Small intestine (tissue), 7 donors: ENCODE data around the gene C14orf93. TPM values are rescaled to one million over a fixed set of nuclear protein-coding genes. Genes with fewer than 3 reads are reported as not detected.

ENCODE experiments used
- DNase-seq, 2 donors: peaks; one replicate each; pipeline versions ENCODE4 v3.0.0 to v3.0.0-alpha.2; 2013
- FAIRE-seq: peaks from 2 replicates; lab custom pipeline; 2012; peaks lifted over from hg19 to GRCh38; lab: Jason Lieb, UNC
- H3K27ac ChIP-seq, 3 donors: one replicate each; pipeline ENCODE4 v1.5.1; 2013; ENCODE audit warnings: low read length in 2 of 3, mild to moderate bottlenecking in 2 of 3, control low read depth in 1 of 3, inconsistent platforms in 1 of 3, low read depth in 1 of 3, moderate library complexity in 1 of 3
- H3K27me3 ChIP-seq, 3 donors: one replicate each; pipeline ENCODE4 v1.6.1; 2013; ENCODE audit warnings: low read length in 3 of 3, inconsistent platforms in 1 of 3; ENCODE audit not compliant: control insufficient read depth in 3 of 3, insufficient read depth in 3 of 3
- H3K36me3 ChIP-seq, 3 donors: one replicate each; pipeline ENCODE4 v1.6.1; 2013; ENCODE audit warnings: low read length in 3 of 3, inconsistent platforms in 1 of 3, low read depth in 1 of 3, mild to moderate bottlenecking in 1 of 3, moderate library complexity in 1 of 3; ENCODE audit not compliant: control insufficient read depth in 3 of 3, insufficient read depth in 2 of 3
- H3K4me1 ChIP-seq, 3 donors: one replicate each; pipeline ENCODE4 v1.6.1; 2013; ENCODE audit warnings: low read length in 2 of 3, inconsistent platforms in 1 of 3, low read depth in 1 of 3, mild to moderate bottlenecking in 1 of 3, moderate library complexity in 1 of 3; ENCODE audit not compliant: control insufficient read depth in 3 of 3, insufficient read depth in 2 of 3
- H3K4me3 ChIP-seq, 3 donors: one replicate each; pipeline ENCODE4 v1.5.1; 2013; ENCODE audit warnings: low read length in 3 of 3, control low read depth in 1 of 3, inconsistent platforms in 1 of 3, low read depth in 1 of 3, mild to moderate bottlenecking in 1 of 3, moderate library complexity in 1 of 3
- H3K9me3 ChIP-seq, 2 donors: one replicate each; pipeline ENCODE4 v1.6.1; 2013; ENCODE audit warnings: low read depth in 1 of 2, low read length in 1 of 2; ENCODE audit not compliant: control insufficient read depth in 2 of 2, insufficient read depth in 1 of 2
- WGBS, 3 donors: extraction: QIAGEN DNeasy Blood & Tissue Kit; methylation state at CpG; one replicate each; pipeline ENCODE4 v1.1.7; 2013; 5-methylcytosine and 5-hydroxymethylcytosine counted together
- polyA plus RNA-seq, 4 donors: library from polyadenylated mRNA; stranded (reverse) in 3 of 4; unstranded in 1 of 4; fragments of 200-250 nt in 3 of 4; fragments of 120-200 nt in 1 of 4; gene quantifications; one replicate each; pipeline versions ENCODE4 v1.2.1 to v1.2.3, GENCODE V29; 2013
- donor health status: healthy with polysubstance abuse.
- donor health status: control.
- donor health status: control.
- donor health status: Bipolar disorder and iron deficiency.
- donor health status: healthy.

The C14orf93 gene
- polyA plus RNA-seq, 4 donors: 4.9 to 17.0 (median 7.9) TPM

DNA sequence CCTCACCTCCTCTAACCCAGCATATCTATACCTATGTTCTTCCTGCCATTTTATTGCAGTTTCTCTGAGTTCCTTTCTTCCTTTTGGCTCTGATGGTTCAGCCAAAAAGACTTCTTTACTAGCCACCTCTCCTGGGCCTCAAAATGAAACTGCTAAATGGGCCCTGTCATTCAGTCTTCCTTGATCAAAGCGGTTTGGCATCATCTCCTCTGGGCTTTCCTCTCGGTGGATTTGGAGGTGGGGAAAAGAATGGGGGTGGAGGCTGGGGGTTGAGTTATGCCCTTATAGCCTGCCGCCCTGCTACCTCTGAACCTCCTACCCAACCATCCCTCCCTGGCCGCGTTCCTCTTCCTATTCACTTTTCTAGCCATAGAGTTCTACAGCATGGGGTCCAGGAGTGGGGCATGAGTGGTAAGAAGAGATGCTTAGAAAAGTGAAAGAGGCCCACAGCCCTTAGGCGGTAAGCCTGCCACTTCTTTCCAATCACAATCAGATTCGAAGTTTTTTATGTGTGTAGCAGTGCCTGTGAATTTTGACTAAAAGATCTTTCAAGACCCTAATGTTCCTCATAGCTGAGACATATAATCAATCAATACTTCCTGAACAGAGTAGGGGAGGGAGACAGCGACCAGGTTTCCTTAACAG, 30.1 kb downstream of the C14orf93 start:
- Histone ChIP-seq H3K4me3 (peak overlapping the region in 1 of 3 donors; percentile 71), H3K36me3 (peaks cover 0 to 24% (median 0%) of the 10 kb centered on the region in 3 donors), H3K27me3 (peaks cover 0 to 14% (median 0%) of the 10 kb centered on the region in 3 donors), H3K9me3 (no peaks in the 10 kb centered on the region), H3K27ac (peak overlapping the region in 2 of 3 donors; percentile 29 to 95), H3K4me1 (peaks cover 10 to 57% (median 14%) of the 10 kb centered on the region in 3 donors)
- WGBS, 3 donors: 68 to 78% (median 77%) methylated on average over 8 of the region's 8 CpGs
- DNase-seq (peak in 1 of 2 donors; percentile 20), FAIRE-seq (no peak)

DNA sequence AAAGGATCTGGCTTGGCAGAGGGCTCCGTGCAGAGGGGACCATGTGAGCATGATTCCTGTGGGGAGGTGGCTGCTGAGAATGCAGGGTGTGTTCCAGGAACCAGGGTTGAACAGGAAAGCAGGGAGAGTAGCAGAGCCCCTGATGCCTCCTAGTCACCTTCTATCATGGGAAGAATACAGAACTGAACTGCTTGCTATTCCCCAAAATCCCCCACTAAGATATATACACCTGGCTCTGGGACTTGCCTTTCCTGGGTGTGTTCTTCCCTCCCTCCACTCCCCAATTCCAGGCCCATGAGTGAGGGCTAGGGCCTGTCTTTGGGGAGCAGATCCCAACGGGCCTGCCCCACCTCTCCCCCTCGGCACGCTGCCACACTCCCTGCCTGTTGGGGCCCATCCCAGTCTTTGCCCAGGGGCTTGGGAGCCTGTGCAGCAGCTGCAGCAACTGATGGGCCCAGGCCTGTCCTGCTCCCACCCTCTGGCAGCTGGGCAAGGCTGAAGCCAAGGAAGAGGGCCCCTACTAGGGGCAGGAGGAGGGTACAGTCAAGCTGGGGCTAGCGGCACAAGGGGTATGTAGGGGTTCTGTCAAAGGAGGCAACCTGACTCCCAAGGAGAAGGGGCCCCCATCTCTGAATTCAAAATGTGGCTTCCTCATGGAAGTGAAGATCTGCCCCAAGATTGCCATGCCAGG, 30.8 kb downstream of the C14orf93 start:
- Histone ChIP-seq H3K27ac (peak overlapping the region in 1 of 3 donors; percentile 95), H3K9me3 (no peaks in the 10 kb centered on the region), H3K27me3 (peaks cover 0 to 14% (median 0%) of the 10 kb centered on the region in 3 donors), H3K4me1 (peaks cover 10 to 57% (median 14%) of the 10 kb centered on the region in 3 donors), H3K36me3 (peaks cover 0 to 31% (median 0%) of the 10 kb centered on the region in 3 donors), H3K4me3 (peak overlapping the region in 1 of 3 donors; percentile 71)
- no peak for FAIRE-seq
- peak; percentile 27 to 55 for DNase-seq
- 47 to 57% (median 55%) methylated on average over 5 of the region's 5 CpGs for WGBS, 3 donors

DNA sequence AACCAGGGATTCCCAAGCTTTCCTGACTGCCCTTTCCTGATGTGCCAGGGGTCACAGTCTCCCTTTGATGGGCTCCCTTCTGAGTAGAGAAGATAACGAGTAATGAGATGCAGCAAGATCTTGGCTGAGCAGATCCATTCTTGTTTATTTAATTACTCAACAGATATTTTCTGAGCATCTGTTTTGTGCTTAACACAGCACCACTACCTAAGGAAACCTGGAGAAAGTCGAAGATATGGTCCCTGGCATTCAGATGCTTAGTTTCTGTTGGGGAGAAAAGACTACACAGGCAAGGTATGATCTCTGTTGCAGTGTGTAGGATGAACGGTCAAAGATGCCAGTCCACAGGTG, 31.5 kb downstream of the C14orf93 start:
- Histone ChIP-seq H3K36me3 (peaks cover 0 to 35% (median 0%) of the 10 kb centered on the region in 3 donors), H3K27me3 (peaks cover 0 to 14% (median 0%) of the 10 kb centered on the region in 3 donors), H3K27ac (peak overlapping the region in 2 of 3 donors; percentile 52 to 95), H3K4me1 (peaks cover 10 to 61% (median 14%) of the 10 kb centered on the region in 3 donors), H3K9me3 (no peaks in the 10 kb centered on the region), H3K4me3 (no peak overlapping the region)
- WGBS, 3 donors: 26 to 56% (median 47%) methylated on average over 3 of the region's 3 CpGs
- no peak for DNase-seq
- no peak for FAIRE-seq

DNA sequence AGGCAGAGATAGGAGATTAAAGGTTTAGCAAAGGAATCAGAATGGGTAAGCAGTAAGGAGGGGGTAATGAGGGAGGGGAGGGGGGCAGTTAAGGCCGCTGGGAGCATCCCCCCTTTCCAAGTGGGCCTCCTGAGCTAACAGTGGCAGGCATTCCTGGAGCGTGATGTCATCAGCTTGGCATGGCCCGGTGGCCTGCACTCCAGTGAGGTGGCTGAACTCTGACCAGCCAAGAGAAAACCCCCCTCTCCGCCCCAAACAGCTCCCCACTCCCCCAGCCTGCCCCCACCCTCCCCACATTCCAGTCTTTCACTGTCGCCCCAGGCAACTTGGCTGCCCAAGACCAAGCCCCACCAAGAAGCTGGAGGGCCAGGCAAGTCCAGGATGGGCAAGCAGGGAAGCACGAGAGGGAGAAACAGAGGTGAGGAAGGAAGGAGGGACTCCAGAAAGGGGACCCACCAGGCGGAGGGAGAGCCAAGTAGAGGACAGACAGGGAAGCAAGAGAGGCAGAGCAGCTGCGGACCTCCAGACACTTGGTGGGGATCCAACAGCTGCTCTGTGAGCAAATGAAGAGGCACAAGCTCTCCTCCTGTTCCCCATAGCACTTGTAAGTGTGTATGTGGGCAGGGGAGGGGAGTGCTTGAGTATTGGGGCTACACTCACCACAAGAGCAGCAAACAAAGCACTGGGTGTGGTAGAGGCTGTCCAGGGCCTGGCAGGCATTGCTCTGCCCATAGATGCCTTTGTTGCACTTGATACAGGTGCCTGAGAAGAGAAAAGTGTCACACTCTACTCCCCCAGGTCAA, 32.1 kb downstream of the C14orf93 start:
- no peak for FAIRE-seq

DNA sequence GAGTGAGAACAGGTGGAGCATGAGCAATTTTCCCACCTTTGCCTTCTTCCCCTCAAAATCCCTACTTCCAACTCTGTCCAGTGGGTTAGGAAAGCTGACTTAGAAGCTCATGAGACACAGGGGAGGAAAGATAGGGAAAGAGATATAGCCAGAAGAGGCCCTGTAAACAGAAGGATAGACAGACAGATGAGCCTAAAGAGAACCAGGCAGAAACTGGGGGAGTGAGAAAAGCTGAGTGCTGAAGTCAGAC, 32.6 kb downstream of the C14orf93 start:
- Histone ChIP-seq H3K27ac (peak overlapping the region; percentile 46 to 81 (median 60)), H3K4me1 (peaks cover 10 to 61% (median 14%) of the 10 kb centered on the region in 3 donors), H3K27me3 (peaks cover 0 to 14% (median 0%) of the 10 kb centered on the region in 3 donors), H3K36me3 (peaks cover 0 to 45% (median 0%) of the 10 kb centered on the region in 3 donors), H3K9me3 (no peaks in the 10 kb centered on the region), H3K4me3 (no peak overlapping the region)
- FAIRE-seq (no peak), DNase-seq (no peak)

More for the DNA sequence above, 32.1 kb downstream of the C14orf93 start:
- Histone ChIP-seq H3K36me3 (peaks cover 0 to 41% (median 0%) of the 10 kb centered on the region in 3 donors), H3K27me3 (peaks cover 0 to 14% (median 0%) of the 10 kb centered on the region in 3 donors), H3K4me3 (peak overlapping the region in 1 of 3 donors; percentile 21), H3K4me1 (peaks cover 10 to 61% (median 14%) of the 10 kb centered on the region in 3 donors), H3K9me3 (no peaks in the 10 kb centered on the region), H3K27ac (peak overlapping the region; percentile 52 to 95 (median 60))
- WGBS, 3 donors: 22 to 46% (median 23%) methylated on average over 7 to 8 of the region's 8 CpGs
- DNase-seq: peak; percentile 69 to 93

DNA sequence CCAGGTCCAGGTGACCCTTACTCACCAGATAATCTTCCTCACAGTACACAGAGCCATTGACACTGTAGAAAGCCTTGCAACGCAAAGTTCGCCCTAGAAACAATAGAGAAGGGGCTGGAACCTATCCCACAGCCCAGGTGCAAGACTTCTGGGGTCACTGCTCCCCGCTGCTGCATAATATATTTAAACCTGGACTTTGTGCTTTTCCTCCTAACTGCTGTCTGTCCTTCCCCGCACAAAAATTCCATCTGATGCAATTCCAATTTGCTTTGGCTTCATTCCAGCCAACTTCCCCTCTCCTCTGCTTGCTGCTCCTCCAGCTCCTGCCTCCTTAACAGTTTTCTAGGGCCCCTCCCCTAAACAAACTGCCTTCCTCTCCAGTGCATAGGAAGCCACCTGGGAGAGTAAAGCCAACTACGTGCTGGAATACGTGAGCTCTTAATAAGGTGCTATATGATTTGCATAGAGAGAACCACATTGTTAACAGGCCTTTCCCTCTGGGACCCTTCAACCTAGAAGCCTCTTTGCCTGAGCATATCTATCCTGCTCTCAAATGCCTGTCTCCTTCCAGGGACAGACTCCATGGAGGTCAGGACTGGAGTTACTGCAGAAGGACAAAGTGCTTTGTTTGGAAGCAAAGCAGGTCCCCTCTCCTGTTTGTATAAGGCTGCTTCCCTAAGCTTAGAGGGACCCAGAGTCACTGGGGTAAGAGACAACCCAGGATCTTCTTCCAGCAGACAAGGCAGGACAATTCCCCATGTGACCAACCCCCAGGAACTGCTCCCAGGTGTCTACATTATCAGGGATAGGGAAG, 33.1 kb downstream of the C14orf93 start:
- 9 to 43% (median 16%) methylated on average over 6 of the region's 6 CpGs for WGBS, 3 donors
- FAIRE-seq: no peak

DNA sequence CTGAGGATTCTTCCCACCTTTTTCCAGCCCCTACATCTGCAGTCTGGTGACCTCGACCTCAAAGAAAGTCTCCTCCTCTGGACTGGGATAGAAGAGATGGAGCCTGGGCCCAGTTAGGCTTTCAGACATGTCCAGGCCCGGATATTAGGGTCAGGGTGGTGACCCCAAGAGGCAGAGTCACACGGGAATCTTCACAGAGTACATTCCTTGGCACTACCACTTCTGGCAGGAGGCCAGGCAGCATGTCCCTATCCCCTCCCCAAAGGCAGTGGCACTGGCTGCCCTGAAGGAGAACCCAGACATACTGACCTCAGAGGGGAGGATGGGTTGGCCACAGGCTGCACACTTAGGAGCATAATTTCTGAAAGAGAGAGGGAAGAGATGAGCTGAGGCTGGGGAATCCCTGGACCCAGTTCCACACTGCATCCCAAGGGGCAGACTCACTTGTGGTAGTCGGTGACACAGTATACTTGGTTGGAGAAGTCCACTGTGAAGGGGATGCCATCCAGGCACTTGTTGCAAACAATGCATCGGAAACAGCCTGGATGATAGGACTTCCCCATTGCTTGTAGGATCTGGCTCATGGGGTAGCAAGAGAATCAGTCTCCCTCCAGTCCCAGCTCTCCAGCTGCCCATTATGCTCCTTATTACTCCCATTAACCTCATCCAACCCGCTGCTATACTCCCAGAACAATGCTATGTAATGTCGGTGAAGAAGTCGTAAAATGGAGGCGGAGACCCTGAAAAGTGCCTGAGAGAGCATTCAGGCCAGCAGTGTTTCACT, 35.2 kb downstream of the C14orf93 start:
- Histone ChIP-seq H3K4me1 (peaks cover 7 to 46% (median 9%) of the 10 kb centered on the region in 3 donors), H3K4me3 (no peak overlapping the region), H3K27me3 (no peaks in the 10 kb centered on the region), H3K36me3 (peaks cover 0 to 52% (median 0%) of the 10 kb centered on the region in 3 donors), H3K27ac (no peak overlapping the region), H3K9me3 (no peaks in the 10 kb centered on the region)
- 51 to 70% (median 56%) methylated on average over 9 of the region's 9 CpGs for WGBS, 3 donors
- DNase-seq (no peak), FAIRE-seq (no peak)

More for the DNA sequence above, 33.1 kb downstream of the C14orf93 start:
- Histone ChIP-seq H3K36me3 (peaks cover 0 to 50% (median 0%) of the 10 kb centered on the region in 3 donors), H3K4me3 (no peak overlapping the region), H3K27me3 (peaks cover 0 to 10% (median 0%) of the 10 kb centered on the region in 3 donors), H3K9me3 (no peaks in the 10 kb centered on the region), H3K4me1 (peaks cover 9 to 57% (median 14%) of the 10 kb centered on the region in 3 donors), H3K27ac (peak overlapping the region; percentile 46 to 81 (median 60))
- peak; percentile 78 to 93 for DNase-seq
